ENCODE results near the gene STPG2. TPM values are rescaled to one million over a fixed set of nuclear protein-coding genes. Genes with fewer than 3 reads are reported as not detected.

The STPG2 gene
- total RNA-seq, 2 donors from 2014 or later, result 0.77 to 1.1 TPM

- H3K27me3 ChIP-seq (replicated peaks; ENCODE audit: insufficient read depth), result no peaks in the 10 kb centered on the region
- no peak overlapping the region for H3K27ac ChIP-seq
- WGBS, result 88% methylated on average over 2 of the region's 2 CpGs
- H3K4me3 ChIP-seq, result no peak overlapping the region
- TF ChIP-seq, protein P1, sequence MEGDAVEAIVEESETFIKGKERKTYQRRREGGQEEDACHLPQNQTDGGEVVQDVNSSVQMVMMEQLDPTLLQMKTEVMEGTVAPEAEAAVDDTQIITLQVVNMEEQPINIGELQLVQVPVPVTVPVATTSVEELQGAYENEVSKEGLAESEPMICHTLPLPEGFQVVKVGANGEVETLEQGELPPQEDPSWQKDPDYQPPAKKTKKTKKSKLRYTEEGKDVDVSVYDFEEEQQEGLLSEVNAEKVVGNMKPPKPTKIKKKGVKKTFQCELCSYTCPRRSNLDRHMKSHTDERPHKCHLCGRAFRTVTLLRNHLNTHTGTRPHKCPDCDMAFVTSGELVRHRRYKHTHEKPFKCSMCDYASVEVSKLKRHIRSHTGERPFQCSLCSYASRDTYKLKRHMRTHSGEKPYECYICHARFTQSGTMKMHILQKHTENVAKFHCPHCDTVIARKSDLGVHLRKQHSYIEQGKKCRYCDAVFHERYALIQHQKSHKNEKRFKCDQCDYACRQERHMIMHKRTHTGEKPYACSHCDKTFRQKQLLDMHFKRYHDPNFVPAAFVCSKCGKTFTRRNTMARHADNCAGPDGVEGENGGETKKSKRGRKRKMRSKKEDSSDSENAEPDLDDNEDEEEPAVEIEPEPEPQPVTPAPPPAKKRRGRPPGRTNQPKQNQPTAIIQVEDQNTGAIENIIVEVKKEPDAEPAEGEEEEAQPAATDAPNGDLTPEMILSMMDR (IDR thresholded peaks at IDR 0.05), result no peak
- TF ChIP-seq POLR2A (IDR thresholded peaks at IDR 0.05) (no peak), POLR2AphosphoS5 (IDR thresholded peaks at IDR 0.05) (no peak)
- DNase-seq (ENCODE audit: low spot score), result no peak
- intact Hi-C loops (cut with DNase I), result no loop called here
- no peaks in the 10 kb centered on the region for H3K9me3 ChIP-seq
- no peaks in the 10 kb centered on the region for H3K36me3 ChIP-seq
- H3K4me1 ChIP-seq (replicated peaks), result no peaks in the 10 kb centered on the region
Observed at GRCh38 chr4:97998203-97998602, 145.1 kb downstream of the STPG2 start.

- Histone ChIP-seq H3K36me3 (no peaks in the 10 kb centered on the region), H3K27me3 (replicated peaks; ENCODE audit: insufficient read depth) (no peaks in the 10 kb centered on the region), H3K4me1 (replicated peaks) (no peaks in the 10 kb centered on the region), H3K9me3 (no peaks in the 10 kb centered on the region), H3K4me3 (no peak overlapping the region), H3K27ac (no peak overlapping the region)
- DNase-seq (ENCODE audit: low spot score), result no peak
- TF ChIP-seq POLR2A (IDR thresholded peaks at IDR 0.05) (no peak), POLR2AphosphoS5 (IDR thresholded peaks at IDR 0.05) (no peak)
- TF ChIP-seq, protein P1 (IDR thresholded peaks at IDR 0.05), result no peak
- WGBS, result 94% methylated on average over 6 of the region's 6 CpGs
- intact Hi-C loops (cut with DNase I), result no loop called here
Observed at GRCh38 chr4:97994765-97995465, 148.4 kb downstream of the STPG2 start.

DNA sequence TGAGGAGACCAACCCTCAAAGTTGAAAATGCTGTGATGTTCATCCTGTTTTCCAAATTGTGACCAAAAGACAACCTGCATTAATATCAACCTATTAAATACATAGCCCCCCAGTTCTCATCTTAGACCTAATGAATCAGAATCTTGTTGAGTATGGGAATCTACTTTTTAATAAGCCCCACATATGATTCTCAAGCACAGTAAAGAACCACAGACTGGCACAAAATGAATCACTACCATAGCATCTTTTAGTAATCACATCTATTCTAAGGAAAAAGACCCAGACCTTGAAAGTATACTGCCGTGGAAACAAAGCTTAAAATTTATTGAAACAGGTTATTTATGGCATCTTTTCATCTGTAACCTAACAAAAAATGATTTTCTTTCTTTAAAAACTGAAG, 152.9 kb downstream of the STPG2 start:
- Histone ChIP-seq H3K4me1 (replicated peaks) (no peaks in the 10 kb centered on the region), H3K36me3 (no peaks in the 10 kb centered on the region), H3K27ac (no peak overlapping the region), H3K4me3 (no peak overlapping the region), H3K27me3 (replicated peaks; ENCODE audit: insufficient read depth) (no peaks in the 10 kb centered on the region), H3K9me3 (no peaks in the 10 kb centered on the region)
- WGBS, result 51% methylated on average over 1 of the region's 1 CpG
- DNase-seq (ENCODE audit: low spot score), result no peak
- intact Hi-C loops (cut with DNase I), result no loop called here
- TF ChIP-seq POLR2AphosphoS5 (IDR thresholded peaks at IDR 0.05) (no peak), POLR2A (IDR thresholded peaks at IDR 0.05) (no peak)
- TF ChIP-seq, protein P1 (IDR thresholded peaks at IDR 0.05), result no peak

DNA sequence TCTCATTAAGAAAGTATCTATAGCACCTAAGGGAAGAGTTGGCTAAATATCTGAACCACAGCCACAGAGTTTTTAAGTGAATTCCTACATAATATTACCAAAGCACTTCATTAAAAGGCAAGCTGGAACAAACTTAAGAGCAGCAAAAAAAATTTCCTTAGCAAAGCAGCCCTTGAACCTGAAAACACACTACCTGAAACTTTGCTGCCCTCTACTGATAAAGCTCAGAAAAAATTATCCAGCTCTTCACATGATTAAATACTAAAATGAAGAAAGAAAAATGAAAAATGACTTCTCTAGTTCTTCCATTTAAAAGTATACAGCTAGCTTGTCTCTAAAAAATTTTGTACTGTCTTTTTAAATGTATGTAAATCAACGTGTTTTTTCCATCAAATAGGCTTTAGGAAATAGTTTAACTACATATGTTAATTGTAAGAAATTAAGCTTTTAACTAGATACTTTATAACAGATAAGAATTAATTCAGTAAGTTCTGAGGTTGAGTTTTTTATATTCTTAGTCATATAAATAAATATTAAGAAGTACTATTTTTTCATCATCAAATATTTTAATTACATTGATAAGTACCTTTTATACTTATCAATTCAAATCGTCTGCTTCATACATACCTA, 156.1 kb downstream of the STPG2 start:
- WGBS, result 41% methylated on average over 2 of the region's 2 CpGs
- H3K4me1 ChIP-seq (replicated peaks), result no peaks in the 10 kb centered on the region
- H3K9me3 ChIP-seq, result no peaks in the 10 kb centered on the region
- no peaks in the 10 kb centered on the region for H3K27me3 ChIP-seq (replicated peaks; ENCODE audit: insufficient read depth)
- intact Hi-C loops (cut with DNase I), result no loop called here
- no peak overlapping the region for H3K27ac ChIP-seq
- H3K36me3 ChIP-seq, result no peaks in the 10 kb centered on the region
- no peak for TF ChIP-seq POLR2A (IDR thresholded peaks at IDR 0.05)
- TF ChIP-seq, protein P1 (IDR thresholded peaks at IDR 0.05), result peak in 1 of 4 experiments; percentile 41
- H3K4me3 ChIP-seq, result no peak overlapping the region
- DNase-seq (ENCODE audit: low spot score), result no peak

Data from prostate gland (tissue), 2 donors.